ENCODE data around the gene MUSK.

Gene MUSK

DNA sequence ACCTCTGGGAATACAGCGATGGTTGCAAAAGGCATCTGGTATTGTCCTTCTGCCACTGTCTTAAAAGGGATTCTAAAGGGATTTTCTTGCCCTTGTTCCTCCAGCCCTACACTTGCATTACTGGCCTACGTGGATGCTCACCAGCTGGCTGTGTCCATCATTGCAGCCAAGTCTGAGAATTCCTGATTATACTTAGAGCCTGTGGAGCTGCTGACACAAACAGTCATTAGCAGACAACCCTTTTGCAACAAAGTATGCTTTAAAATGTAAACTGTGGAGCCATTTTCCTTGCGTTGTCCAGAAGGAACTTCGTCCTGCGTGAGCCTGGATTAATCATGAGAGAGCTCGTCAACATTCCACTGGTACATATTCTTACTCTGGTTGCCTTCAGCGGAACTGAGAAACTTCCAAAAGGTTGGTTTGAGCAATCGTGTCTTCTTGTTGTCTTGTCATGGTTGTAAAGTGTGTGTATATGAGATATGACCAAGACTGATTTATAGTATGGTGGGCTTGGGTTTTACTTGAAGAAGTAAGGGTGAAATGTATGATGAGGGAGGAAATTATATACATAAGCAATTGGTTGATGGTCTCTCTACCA is at the start of gene MUSK:
MUSK (plus strand) TSS at position 222 of the 598 bp plus-strand sequence; CDS start at position 336, 114 bp downstream.
- no peak within 1 kb of the TSS for H3K4me3 ChIP-seq (replicated peaks; ENCODE audit: low read depth, low read length)
- TF ChIP-seq, protein P1, sequence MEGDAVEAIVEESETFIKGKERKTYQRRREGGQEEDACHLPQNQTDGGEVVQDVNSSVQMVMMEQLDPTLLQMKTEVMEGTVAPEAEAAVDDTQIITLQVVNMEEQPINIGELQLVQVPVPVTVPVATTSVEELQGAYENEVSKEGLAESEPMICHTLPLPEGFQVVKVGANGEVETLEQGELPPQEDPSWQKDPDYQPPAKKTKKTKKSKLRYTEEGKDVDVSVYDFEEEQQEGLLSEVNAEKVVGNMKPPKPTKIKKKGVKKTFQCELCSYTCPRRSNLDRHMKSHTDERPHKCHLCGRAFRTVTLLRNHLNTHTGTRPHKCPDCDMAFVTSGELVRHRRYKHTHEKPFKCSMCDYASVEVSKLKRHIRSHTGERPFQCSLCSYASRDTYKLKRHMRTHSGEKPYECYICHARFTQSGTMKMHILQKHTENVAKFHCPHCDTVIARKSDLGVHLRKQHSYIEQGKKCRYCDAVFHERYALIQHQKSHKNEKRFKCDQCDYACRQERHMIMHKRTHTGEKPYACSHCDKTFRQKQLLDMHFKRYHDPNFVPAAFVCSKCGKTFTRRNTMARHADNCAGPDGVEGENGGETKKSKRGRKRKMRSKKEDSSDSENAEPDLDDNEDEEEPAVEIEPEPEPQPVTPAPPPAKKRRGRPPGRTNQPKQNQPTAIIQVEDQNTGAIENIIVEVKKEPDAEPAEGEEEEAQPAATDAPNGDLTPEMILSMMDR (IDR thresholded peaks at IDR 0.05; ENCODE audit: low read length, missing control alignments) = no peak
- no peak for DNase-seq (ENCODE audit: low read depth)

DNA sequence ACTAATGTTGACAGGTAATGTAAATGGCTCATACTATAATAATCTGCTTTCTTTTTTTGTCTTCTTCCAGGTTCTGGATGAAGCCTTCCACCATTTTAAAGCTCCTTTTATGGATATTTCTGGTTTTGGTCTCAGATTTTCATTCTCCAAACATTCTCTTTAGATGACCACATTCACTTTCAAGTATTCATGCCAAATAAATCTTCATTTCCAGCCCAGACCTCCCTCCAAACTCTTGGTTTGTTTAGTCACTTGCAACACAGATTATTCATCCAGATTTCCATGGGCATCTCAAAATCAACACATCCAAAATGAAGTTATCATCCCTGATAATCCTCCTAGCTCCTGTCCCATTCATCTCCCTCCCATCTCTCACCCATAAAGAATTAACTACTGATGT is 48.8 kb upstream of the MUSK start:
- no peak overlapping the region for H3K4me3 ChIP-seq (replicated peaks; ENCODE audit: low read depth, low read length)
- TF ChIP-seq, protein P1 (IDR thresholded peaks at IDR 0.05; ENCODE audit: low read length, missing control alignments) = no peak
- peak; percentile 42 for DNase-seq (ENCODE audit: low read depth)

DNA sequence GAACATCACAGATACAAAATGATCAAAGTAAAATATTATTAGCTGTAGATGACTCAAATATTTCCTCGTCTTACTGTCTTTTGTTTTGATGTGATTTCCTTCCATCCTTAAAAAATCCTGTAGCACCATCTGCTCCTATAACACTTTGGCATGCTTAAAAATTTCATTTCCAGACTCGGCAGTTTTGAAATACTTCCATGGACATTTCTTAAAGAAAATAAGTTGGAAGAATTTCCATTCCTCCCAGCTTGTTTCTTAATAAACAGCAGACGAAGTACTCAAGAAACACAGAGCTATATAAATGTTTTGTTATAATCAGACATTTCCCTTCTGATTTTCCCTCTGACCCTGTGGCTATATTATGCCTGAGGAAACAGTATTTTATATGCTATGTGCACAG is 47.9 kb upstream of the MUSK start:
- DNase-seq (ENCODE audit: low read depth) = peak; percentile 9
- TF ChIP-seq, protein P1 (IDR thresholded peaks at IDR 0.05; ENCODE audit: low read length, missing control alignments) = no peak
- no peak overlapping the region for H3K4me3 ChIP-seq (replicated peaks; ENCODE audit: low read depth, low read length)

DNA sequence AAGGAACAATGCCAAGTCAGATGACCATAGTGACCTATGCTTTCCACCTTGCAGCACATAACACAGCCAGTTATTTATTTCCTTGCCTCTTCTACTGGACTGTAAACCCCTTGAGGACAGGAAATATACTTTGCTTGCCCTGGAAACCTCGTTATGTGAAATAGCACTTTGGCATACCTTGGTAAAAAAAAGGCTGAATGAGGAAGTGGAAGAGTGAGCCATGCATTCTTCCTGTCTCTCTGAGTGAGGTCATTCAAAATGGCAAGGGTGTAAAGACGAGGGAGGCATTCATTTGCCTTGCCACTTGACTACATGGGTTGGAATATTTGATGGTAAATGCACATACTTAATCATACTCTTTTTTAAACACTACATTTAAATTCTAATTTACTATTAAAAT is 46.2 kb upstream of the MUSK start:
- TF ChIP-seq, protein P1 (IDR thresholded peaks at IDR 0.05; ENCODE audit: low read length, missing control alignments) = no peak
- no peak for DNase-seq (ENCODE audit: low read depth)
- no peak overlapping the region for H3K4me3 ChIP-seq (replicated peaks; ENCODE audit: low read depth, low read length)

DNA sequence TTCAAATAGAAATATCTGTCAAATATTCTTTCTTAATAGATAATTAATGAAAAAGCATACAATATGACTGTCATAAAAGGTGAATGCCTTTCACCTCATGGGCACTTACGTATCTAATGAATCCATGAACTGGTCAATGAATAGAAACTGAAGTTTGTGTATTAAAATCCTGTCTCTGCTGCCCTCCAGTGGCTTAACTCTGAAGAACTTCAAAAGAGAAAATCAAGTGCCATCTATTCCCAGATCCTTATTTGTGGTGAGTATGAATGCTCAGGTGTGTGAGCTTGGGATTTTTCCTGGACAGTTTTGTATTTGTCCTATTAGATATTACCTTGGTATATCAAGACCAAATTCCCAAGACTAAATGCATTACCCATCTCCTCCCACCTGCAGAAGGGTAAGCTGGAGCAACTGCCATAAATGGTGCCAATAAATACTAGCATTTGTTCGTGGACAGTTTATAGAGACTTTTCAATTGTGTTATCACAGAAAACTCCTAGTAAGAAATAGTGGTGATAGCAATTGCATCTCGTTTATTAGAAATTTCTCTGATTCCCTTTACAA is 45.0 kb upstream of the MUSK start:
- peak; percentile 80 for DNase-seq (ENCODE audit: low read depth)
- H3K4me3 ChIP-seq (replicated peaks; ENCODE audit: low read depth, low read length) = no peak overlapping the region
- TF ChIP-seq, protein P1 (IDR thresholded peaks at IDR 0.05; ENCODE audit: low read length, missing control alignments) = peak; percentile 58

DNA sequence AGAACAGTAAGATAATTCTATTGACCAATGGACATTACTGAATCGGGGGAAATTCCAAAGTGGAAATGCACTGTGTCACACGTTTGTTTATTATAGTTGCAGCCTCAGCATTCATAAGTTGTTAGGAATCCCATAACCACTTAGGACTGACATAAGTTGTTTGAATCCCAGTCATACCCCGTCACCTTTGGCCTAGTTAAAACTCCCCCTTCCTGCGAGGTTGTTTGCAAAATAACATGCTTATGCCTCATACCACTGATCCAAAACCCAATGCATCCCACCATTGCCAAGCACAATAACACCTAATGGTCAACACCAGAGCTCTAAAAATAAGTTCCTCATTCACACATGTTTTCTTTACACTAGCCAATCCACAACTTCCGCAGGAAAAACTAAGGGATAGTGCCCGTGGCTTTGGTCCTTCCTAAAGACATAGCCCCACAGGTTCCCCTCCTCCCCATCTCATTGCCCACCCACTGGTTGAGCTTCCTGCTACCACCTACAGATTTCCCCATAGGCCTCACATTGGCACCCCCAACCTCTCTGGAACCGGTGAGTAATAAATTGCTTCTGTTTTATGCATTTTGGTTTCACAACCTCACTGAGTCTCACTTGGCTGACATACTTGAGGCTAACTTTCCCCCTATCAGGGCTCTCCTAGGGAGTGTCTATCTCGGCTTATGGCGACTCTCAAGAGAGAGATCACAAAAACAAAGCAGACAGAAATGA is 42.3 kb upstream of the MUSK start:
- TF ChIP-seq, protein P1 (IDR thresholded peaks at IDR 0.05; ENCODE audit: low read length, missing control alignments) = no peak
- no peak overlapping the region for H3K4me3 ChIP-seq (replicated peaks; ENCODE audit: low read depth, low read length)
- DNase-seq (ENCODE audit: low read depth) = peak; percentile 87

Data from fibroblast of pulmonary artery (primary cell).